Germinal center (tissue), 1 donor: ENCODE results near the gene ZNF83.
"Not testable (repeated sequence)": the region's sequence is repeated elsewhere in the genome, so short reads cannot be mapped to it uniquely, and the experiment has no call there.

Source experiments
- DNase-seq: peaks from one replicate; pipeline ENCODE4 v3.0.0; 2012; ENCODE audit warnings: mixed read lengths, low spot score

Gene ZNF83

DNA sequence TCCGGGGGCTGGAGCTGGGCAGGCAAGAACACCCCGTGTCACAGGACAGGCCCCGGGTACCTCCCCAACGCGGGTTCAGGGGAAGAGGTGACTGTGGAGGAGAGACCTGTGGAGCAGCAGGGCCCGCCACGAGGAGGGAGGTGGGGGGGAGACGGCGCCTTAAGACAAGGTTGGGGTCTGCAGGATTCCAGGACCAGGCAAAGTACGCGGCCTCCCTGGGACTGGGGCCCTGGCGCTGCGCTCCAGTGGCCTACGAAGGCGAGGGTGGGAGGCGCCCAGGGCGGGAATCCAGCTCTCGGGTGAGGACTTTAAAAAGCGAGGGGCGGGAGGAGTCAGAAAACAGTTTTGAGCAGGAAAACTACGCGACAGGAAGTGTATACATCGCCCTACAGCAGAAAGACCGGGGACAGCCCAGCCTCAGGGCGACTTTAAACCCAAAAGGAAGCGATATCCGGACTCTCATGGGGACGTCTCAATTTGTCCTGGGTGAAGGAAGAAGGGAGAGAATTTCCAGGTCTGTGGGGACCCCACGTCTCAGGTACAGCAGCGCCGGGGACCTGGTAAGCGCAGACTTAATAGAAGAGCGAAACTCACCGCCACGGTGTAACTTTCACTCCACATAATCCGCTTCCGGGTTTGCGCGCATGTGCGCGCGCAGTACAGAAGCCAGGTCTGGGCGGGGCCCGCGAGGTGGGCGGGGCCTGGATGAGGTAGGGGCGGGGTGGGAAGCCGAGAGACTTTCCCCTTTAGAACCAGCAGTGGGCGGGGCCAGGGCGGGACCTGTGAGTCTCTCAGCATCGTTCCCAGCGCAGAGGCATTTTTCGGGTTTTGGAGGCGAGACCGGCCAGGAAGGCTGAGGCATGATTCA is at the start of gene ZNF83:
TSS of gene ZNF83 (minus strand) at position 638 of the 868 bp plus-strand sequence.
- DNase-seq: peak; percentile 99

- no peak for DNase-seq
Measured at GRCh38 chr19:52687684-52688083, 49.5 kb upstream of the ZNF83 start.

DNA sequence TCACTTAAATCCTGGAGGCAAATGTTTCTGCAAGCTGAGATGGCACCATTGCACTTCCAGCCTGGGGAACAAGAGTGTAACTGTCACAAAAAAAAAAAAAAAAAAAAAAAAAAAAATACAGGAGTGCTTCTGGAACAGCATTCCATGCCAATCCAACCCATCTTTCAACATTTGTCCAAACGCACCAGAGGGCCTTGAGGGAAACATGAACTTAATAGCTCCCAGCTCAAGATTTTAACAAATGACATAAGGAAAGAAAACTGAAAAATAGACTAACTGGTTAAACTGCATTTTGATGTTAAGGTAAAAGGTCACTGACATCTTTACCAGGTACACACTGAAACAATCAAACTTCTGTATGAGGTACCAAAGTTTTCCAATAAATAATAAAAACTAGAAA is 47.7 kb upstream of the ZNF83 start:
- DNase-seq: no peak

DNA sequence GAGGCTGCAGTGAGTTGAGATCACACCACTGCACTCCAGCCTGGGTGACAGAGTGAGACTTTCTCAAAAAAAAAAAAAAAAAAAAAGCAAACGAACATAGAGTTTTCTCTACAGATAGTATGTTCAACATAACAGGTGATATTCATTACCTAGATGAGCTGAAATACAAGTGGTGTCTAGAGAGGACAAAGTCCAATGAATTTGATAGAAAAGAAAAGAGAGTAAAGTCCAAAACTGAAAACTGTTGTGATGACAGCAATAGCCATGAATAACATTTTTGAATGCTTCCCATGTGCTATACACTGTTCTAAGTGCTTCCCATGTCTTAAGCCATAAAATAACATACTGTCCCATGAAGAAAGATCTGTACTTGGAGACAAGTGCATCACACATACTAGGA is 43.1 kb upstream of the ZNF83 start:
- DNase-seq: not testable (repeated sequence)

GRCh38 chr19:52679598-52679997 is 41.4 kb upstream of the ZNF83 start:
- no peak for DNase-seq

DNA sequence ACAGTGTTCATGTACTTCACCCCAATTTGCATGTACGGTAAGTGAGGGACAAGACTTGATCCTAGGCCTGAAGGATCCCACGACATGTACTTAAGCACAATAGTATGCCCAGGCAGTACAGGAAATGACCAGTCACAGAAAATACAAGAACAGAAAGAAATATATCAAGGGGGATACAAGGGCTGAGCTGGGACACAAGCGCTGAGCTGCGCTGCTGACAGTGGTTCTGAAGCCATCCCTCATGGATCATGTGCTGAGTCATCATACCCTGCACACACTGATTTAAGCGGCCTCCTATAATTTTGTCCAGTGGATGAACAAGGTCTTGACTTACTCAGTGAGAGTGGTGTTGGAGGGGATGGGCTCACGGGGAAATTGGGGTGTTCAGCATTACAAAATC is 37.1 kb upstream of the ZNF83 start:
- not testable (repeated sequence) for DNase-seq

DNA sequence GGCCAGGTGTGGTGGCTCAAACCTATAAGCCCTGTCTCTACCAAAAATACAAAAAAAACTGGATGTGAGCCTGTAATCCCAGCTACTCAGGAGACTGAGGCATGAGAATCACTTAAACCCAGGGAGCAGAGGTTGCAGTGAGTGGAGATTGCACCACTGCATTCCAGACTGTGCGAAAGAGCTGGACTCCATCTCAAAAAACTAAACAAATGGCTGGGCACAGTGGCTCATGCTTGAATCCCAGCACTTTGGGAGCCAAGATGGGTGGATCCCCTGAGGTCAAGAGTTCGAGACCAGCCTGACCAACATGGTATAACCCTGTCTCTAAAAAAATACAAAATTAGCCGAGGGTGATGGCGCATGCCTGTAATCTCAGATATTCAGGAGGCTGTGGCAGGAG is 34.9 kb upstream of the ZNF83 start:
- DNase-seq: no peak

DNA sequence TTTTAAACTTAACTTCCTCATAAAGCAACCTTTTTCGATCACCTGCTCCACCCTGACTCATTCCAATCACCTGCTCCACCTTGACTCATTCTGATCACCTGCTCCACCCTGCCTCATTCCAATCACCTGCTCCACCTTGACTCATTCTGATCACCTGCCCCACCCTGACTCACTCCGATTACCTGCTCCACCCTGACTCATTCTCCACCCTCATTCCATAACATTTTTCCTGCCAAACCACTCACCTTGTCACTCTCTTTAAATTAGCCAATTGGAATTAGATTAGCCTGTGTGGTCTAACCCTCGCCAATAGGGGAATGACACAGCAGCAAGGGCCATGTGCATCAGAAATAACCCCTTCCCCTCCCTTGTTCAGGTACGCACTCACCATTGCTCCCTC is 31.9 kb upstream of the ZNF83 start:
- no peak for DNase-seq

DNA sequence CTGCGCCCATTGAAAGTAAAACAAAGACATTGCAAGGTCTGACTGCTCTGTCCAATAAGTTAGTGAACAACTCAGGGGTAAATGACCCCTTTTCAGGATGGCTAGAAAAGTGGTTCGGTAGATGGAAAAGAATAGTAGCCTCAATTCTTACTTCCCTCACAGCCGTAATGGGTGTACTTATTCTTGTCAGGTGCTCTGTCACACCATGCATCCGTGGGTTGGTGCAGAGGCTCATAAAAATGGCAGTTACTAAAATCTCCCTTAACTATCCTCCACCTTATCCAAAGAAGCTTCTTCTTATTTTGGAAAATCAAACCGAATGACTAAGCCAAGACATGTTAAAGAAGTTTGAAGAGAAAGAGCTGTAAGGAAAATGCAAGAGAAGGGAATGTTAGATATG is 31.4 kb upstream of the ZNF83 start:
- DNase-seq: no peak

- DNase-seq: no peak
Measured at GRCh38 chr19:52667972-52668371, 29.8 kb upstream of the ZNF83 start.

DNA sequence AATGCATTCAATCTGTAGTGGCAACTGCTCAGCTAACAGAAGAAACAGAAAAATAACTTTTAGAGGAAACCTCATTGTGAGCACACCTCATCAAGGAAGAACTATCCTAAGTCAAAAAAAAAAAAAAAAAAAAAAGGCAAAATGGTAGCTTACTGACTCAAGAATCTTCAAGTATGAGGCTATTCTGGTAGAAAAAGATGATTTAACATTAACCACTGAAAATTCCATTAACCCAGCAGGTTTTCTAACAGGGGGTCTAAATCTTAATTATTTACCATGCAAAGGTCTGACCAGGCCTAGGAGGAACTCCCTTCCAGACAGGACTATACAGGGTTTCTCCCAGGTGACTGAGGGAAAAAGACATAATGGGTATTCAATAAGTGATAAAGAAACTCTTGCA is 28.4 kb upstream of the ZNF83 start:
- DNase-seq: no peak

DNA sequence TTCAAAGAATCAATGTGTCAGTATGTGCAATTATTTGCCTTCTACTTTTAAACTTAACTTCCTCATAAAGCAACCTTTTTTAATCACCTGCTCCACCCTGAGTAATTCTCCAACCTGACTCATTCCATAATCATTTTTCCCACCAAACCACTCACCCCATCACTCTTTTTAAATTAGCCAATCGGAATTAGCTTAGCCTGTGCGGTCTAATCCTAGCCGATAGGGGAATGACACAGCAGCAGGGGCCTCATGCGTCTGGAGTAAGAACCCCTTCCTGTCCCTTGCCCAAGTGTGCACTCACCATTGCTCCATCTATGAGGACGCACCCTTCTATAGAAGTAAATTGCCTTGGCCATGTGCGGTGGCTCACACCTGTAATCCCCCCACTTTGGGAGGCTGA is 27.4 kb upstream of the ZNF83 start:
- DNase-seq: no peak

- DNase-seq: no peak
Measured at GRCh38 chr19:52665027-52665426, 26.9 kb upstream of the ZNF83 start.

- no peak for DNase-seq
Measured at GRCh38 chr19:52664461-52664860, 26.3 kb upstream of the ZNF83 start.

GRCh38 chr19:52662631-52663030 is 24.5 kb upstream of the ZNF83 start:
- DNase-seq: no peak

- DNase-seq: no peak
Measured at GRCh38 chr19:52660981-52661380, 22.8 kb upstream of the ZNF83 start.

- DNase-seq: no peak
Measured at GRCh38 chr19:52659013-52659412, 20.9 kb upstream of the ZNF83 start.

DNA sequence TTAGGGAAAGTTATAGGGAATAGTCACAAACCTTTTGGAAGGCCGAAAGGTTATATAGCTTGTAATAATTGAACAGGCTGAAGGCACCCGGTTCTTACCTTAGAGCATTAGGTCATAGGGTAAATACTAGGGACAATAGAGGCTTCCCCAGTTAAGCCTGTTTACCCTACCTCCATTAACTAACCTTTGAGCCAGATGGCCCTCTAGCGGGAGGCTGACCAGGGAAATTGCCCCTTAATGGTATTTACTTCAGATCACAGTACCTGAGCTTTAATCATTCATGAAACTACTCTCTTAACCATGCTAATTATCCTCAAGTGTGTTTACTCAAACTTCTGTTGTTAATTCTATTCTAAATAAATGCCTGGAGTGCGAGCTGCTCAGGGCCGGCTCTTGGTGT is 20.4 kb upstream of the ZNF83 start:
- DNase-seq: no peak

DNA sequence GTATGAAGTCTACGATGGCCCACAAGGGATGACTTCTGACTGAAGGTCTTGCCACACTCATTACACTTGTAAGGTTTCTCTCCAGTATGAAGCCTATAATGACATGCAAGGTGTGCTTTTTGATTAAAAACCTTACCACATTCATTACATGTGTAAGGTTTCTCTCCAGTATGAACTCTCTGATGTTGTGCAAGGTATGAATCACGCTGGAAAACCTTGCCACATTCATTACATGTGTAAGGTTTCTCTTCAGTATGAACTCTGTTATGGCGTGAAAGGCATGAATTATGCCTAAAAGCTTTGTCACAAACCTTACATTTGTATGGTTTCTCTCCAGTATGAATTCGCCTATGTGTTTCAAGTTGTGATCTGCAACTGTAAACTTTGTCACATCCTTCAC is 15.0 kb upstream of the ZNF83 start:
- no peak for DNase-seq

DNA sequence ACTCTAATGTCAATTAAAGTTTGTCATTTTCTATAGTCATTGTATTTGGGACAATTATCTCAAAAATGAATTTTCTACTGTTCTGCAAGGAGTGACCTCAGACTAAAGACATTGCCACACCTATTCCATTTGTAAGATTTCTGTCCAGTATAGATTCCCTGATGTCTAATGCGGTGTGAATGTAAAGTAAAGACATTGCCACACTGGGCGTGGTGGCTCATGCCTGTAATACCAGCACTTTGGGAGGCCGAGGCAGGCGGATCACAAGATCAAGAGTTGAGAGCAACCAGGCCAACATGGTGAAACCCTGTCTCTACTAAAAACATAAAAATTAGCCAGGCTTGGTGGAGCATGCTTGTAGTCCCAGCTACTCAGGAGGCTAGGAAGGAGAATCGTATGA is 13.8 kb upstream of the ZNF83 start:
- no peak for DNase-seq

DNA sequence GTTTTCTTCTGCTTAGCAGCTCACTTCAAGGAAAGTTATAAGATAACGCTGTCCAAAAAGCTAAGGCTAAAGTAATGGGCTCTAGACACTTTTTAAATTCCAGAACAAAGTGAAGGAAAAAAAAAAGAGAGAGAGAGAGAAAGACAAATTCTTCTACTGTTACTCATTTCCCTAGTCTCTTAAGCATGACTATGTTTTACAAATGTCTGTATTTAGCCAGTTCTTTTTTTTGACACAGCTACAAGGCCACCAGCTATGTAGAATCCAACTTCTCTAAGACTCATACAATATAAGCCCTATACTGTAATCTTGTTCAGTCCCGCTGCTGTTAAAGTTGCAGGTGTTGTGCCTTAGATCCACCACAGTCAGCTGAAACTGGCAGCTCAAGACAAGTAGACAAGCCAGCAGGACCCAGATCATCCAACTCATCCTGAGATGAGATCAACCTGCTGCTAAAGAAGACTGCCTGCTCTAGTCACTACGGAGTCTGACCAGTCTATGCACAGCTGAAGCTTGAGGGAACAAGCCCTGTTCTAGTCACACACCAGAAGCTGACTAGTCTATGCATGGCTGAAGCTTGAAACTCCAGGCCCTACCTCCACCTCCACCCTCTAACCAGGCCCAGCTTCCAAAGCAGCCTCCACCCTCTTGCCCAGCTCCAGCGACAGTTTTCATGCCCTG is 10.3 kb upstream of the ZNF83 start:
- no peak for DNase-seq

GRCh38 chr19:52646571-52647217 is 8.5 kb upstream of the ZNF83 start:
- no peak for DNase-seq

- DNase-seq: no peak
Measured at GRCh38 chr19:52640916-52641315, 2.8 kb upstream of the ZNF83 start.
